Upper lobe of left lung (tissue), 4 donors: ENCODE data around the gene BPNT1.

Source experiments
- CTCF ChIP-seq, 6 experiments: fragments of 450-650 bp in 4 of 6; fragments of 200-600 bp in 2 of 6; sonication (generic) in 2 of 6; IDR thresholded peaks; one replicate each; pipeline ENCODE4 v1.5.1; 2016 to 2019; ENCODE audit warnings: antibody characterized with exemption in 6 of 6
- EP300 ChIP-seq, 4 donors: sonication (generic); formaldehyde crosslinking; IDR thresholded peaks; one replicate each; pipeline ENCODE4 v1.5.1; 2017; ENCODE audit warnings: antibody characterized with exemption in 4 of 4, control low read depth in 2 of 4
- POLR2A ChIP-seq, 4 donors: fragments of 450-650 bp; IDR thresholded peaks; one replicate each; pipeline ENCODE4 v1.5.1; 2016 to 2017; ENCODE audit warnings: antibody characterized with exemption in 4 of 4, mild to moderate bottlenecking in 2 of 4
- POLR2AphosphoS5 ChIP-seq, 2 donors: sonication (generic); formaldehyde crosslinking; IDR thresholded peaks; one replicate each; pipeline ENCODE4 v1.5.1; 2017; ENCODE audit warnings: antibody characterized with exemption in 2 of 2

DNA sequence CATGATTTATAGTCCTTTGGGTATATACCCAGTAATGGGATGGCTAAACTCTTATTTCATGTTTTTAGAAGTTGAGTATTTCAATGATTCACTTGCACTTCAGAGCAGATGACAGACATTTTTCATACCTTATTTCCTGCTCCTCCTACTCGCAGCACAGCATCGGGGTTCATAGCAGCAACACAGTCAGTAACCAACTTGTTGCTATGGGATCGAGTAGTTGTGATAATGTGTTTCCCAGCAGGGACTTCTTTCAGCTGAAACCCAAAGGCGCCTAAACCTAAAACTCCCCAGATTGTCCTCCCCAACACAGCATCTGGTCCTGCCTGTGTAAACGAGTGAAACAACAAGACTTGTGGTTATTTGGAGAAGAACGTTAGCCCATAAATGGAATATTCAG is 27.0 kb downstream of the BPNT1 start:
- TF ChIP-seq CTCF (IDR thresholded peaks at IDR 0.05), result no peak
- no peak for TF ChIP-seq POLR2AphosphoS5 (IDR thresholded peaks at IDR 0.05)
- no peak for TF ChIP-seq POLR2A (IDR thresholded peaks at IDR 0.05)
- no peak for TF ChIP-seq EP300 (IDR thresholded peaks at IDR 0.05)
